CD4-positive, alpha-beta T cell treated with Interleukin-21 for 1 hour (primary cell): ENCODE data around the gene AGER.
"Not testable (repeated sequence)": the region's sequence is repeated elsewhere in the genome, so short reads cannot be mapped to it uniquely, and the experiment has no call there.

ENCODE experiments used
- DNase-seq: peaks from one replicate; pipeline ENCODE4 v3.0.0-alpha.2; 2020

The AGER gene

DNA sequence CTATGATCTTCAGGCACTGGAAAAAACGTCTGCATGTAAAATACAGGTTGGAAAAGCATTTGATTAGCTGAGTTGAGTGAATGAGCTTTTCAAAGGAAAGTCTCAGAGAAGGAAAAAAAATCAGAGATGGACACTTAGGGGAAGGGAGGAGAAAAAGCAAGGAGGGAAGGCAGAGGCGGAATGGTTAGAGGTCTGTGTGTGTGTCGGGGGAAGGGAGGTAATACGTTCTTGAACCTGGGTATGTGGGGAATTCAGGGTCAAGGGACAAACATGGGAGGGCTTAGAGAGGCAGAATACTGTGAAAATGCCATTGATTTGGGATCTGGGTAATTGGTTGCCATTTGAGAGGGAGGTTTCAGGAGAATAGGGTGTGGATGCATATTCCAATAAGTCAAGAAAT is 37.4 kb downstream of the AGER start:
- no peak for DNase-seq

DNA sequence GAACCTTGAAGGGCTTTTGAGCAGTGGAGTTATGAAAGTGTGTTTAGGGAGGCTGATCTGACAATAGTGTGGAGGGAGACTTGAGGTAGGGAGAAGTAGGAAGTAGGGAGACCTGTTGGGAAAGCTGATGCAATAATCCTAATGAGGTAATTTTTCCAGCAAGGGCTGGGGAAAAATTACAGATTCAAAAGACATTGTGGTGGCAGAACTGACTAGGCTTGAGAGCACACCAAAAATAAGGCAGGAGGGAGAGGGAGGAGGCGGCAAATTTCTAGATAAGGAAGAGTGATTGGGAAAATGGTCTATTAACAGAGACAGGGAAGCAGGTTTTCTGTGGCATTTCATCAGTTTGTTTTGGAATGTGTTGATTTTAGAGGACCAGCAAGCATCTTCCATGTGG is 37.8 kb downstream of the AGER start:
- no peak for DNase-seq

DNA sequence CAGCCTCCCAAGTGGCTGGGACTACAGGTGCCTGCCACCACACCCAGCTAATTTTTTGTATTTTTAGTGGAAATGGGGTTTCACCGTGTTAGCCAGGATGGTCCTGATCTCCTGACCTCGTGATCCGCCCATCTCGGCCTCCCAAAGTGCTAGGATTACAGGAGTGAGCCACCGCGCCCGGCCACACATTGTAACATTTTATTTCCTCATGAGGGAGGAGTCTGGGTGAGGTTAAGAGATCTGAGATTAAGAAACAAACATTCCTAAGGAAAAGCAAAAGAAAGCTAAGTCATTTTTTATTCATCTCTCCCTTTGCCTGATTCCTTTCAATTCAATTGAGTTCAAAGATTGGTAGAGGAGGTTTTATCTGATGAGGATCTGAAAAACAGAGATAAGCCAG is 39.8 kb downstream of the AGER start:
- not testable (repeated sequence) for DNase-seq

DNA sequence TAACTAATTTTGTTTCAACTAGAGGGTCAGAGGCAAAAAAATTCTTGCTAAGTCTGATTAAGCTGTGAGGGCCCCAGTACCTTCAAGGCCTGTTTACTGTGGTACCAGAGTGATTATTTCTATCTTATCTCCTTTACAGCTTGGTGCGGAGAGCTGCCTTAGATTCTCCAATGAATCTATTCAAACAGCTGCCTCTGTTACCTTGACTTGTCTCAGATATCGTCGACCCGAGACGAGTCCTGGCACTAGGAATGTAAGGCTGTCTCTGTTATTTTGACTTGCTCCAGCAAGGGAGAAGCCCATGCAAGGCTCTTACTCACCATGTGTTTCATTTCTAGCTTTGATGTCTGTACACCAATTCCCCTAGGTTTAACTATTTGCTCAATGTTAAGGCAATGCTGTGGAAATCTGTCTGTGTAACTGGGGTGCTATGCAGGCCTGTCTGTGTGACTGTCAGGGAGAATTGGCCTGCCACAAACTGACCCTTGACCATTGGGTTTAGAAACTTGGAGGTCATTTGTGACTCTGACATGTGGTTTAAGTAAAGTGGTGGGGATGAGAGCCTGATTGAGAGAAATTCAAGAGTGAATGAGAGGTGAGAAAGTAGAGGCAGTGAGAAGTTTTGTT is 43.5 kb downstream of the AGER start:
- no peak for DNase-seq

DNA sequence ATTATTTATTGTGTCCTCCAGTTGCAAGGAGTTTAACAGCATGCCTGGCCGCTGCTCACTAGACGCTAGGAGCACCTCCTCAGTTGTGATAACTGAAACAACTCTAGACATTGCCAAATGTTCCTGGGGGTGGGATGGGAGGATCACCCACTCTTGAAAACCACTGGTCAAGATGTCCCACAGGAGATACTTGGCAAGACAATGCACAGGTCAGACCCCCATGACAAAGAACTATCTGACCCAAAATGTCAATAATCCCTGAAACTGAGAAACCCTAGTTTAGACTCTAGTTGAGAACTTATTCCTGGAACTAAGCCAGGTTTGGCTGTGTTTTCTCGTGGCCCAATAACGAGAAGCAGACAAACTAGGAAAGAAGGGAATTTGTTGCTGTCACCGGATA is 44.5 kb downstream of the AGER start:
- DNase-seq, result no peak

DNA sequence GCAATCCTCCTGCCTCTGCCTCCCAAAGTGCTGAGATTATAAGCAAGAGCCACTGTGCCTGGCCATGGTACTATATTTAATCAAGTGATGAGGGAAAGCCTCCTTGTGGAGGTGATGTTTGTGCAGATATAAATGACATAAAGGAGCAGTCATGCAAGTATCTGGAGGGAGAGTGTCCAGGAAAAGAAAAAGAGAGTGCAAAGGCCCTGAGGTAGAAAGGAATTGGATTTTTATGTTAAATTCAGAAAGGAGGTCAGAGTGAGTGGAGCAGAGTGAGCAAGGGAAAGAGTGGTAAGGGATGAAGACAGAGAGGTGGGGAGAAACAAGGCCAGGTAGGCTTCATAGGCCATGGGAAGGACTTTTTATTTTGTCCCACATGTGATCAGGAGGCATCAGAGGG is 46.6 kb downstream of the AGER start:
- no peak for DNase-seq

DNA sequence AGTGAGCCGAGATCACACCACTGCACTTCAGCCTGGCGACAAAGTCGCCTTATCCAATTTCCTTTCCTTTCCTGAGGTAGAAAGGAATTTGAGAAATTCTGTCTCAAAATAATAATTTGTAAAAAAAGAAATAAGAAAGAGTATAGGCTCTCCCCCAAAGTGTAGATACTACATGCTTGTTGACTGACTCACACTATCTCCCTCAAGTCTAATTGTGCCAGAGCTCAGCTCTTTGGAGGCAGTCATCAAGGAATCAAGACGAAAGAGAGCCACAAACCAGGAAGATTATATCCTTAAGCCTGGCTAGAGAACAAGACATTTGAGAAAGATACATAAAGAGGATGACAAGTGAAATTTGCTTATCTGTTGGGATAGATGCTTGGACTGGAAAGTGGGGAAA is 50.3 kb downstream of the AGER start:
- no peak for DNase-seq

DNA sequence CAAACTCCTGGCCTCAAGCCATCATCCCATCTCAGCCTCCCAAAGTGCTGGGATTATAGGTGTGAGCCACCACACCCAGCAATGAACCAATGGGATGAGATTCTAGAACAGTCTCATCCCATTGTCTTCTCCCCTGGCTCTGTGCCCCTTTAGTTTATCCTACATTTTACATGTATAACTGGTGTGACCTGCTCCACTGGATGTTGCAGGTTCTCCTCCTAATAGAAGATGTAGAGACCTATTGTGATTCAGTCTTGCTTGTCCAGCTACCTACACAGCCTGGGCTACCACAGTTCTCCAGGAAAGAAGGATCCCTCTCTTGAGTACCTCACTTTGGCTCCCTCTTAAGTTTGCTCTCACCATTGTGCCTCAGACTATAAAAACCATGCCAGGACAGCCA is 51.9 kb downstream of the AGER start:
- no peak for DNase-seq

DNA sequence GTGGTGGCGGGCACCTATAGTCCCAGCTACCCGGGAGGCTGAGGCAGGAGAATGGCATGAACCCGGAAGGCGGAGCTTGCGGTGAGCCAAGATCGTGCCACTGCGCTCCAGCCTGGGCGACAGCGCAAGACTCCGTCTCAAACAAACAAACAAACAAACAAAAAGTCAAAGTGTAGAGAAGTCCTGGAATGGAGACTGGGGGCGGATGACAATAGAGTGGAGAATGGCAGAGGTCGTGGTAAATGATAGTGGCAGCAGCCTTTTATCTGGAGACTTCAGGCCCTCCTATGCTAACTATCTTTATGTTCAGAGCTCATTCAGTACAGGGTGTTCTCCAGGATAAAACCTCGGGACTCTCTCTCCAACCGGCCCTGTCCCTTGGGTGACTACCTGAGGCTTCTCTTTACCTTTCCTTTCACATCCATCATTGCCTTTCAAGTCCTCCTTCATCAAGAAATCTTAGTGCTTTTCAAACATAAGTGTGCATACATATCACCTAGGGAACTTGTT is 52.6 kb downstream of the AGER start:
- no peak for DNase-seq
